Activated T-cell treated with anti-CD3 and anti-CD28 coated beads for 1 hour (primary cell): ENCODE results near the gene NCOA7.
"Not testable (repeated sequence)": the region's sequence is repeated elsewhere in the genome, so short reads cannot be mapped to it uniquely, and the experiment has no call there.

Experiments
- DNase-seq: peaks from one replicate; pipeline ENCODE4 v3.0.0-alpha.2; 2020; ENCODE audit warnings: low read depth

The NCOA7 gene

GRCh38 chr6:125836466-125836865 is 45.7 kb downstream of the NCOA7 start:
- DNase-seq: no peak

GRCh38 chr6:125839471-125839870 is 48.7 kb downstream of the NCOA7 start:
- DNase-seq: no peak

- no peak for DNase-seq
These were observed 49.1 kb downstream of the NCOA7 start for GRCh38 chr6:125839879-125840278.

GRCh38 chr6:125841356-125842090 is 50.8 kb downstream of the NCOA7 start:
- no peak for DNase-seq

GRCh38 chr6:125842091-125842626 is 51.4 kb downstream of the NCOA7 start:
- DNase-seq: no peak

- DNase-seq: no peak
These were observed 52.8 kb downstream of the NCOA7 start for GRCh38 chr6:125843593-125843992.

- DNase-seq: no peak
These were observed 54.2 kb downstream of the NCOA7 start for GRCh38 chr6:125844989-125845388.

GRCh38 chr6:125846292-125847024 is 55.7 kb downstream of the NCOA7 start:
- DNase-seq: no peak

- DNase-seq: not testable (repeated sequence)
These were observed 57.5 kb downstream of the NCOA7 start for GRCh38 chr6:125848286-125848685.

- no peak for DNase-seq
These were observed 59.6 kb downstream of the NCOA7 start for GRCh38 chr6:125850361-125850760.

- no peak for DNase-seq
These were observed 61.8 kb downstream of the NCOA7 start for GRCh38 chr6:125852587-125852986.

- no peak for DNase-seq
These were observed 62.4 kb downstream of the NCOA7 start for GRCh38 chr6:125853168-125853567.

- DNase-seq: no peak
These were observed 63.0 kb downstream of the NCOA7 start for GRCh38 chr6:125853756-125854155.

GRCh38 chr6:125854355-125854754 is 63.6 kb downstream of the NCOA7 start:
- DNase-seq: no peak

GRCh38 chr6:125855783-125856182 is 65.0 kb downstream of the NCOA7 start:
- no peak for DNase-seq

- DNase-seq: no peak
These were observed 67.1 kb downstream of the NCOA7 start for GRCh38 chr6:125857846-125858245.

GRCh38 chr6:125858427-125859320 is 67.9 kb downstream of the NCOA7 start:
- DNase-seq: no peak

- no peak for DNase-seq
These were observed 69.0 kb downstream of the NCOA7 start for GRCh38 chr6:125859727-125860126.

- no peak for DNase-seq
These were observed 72.3 kb downstream of the NCOA7 start for GRCh38 chr6:125863023-125863422.

GRCh38 chr6:125865015-125865414 is 74.3 kb downstream of the NCOA7 start:
- no peak for DNase-seq

GRCh38 chr6:125866433-125866832 is 75.7 kb downstream of the NCOA7 start:
- no peak for DNase-seq

GRCh38 chr6:125867483-125867942 is 76.8 kb downstream of the NCOA7 start:
- no peak for DNase-seq
